ENCODE data around the gene B4GALNT2. TPM values are rescaled to one million over a fixed set of nuclear protein-coding genes. Genes with fewer than 3 reads are reported as not detected.
A peak's percentile ranks its signal among the peaks of the same experiment; 100 is the strongest.
"Not testable (repeated sequence)": the region's sequence is repeated elsewhere in the genome, so short reads cannot be mapped to it uniquely, and the experiment has no call there.

B4GALNT2 gene
- total RNA-seq, 1 donor from 2014 or later = 0.60 TPM

DNA sequence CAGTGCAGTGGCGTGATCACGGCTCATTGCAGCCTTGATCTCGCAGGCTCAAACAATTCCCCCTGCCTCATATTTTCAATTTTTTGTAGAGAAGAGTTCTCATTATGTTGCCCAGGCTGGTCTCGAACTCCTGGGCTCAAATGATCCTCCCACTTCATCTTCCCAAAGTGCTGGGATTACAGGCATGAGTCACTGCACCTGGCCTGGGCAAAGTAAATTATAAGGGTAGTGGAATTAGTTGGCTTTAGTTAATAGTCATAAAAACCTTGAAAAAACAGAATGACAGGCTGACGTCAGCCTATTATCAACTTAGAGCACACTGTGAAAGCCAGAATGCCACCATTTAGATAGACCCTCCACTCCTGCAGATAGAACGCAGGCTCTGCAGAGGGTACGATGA, 43.5 kb upstream of the B4GALNT2 start:
- no peaks in the 10 kb centered on the region for H3K4me1 Mint-ChIP-seq (ENCODE audit: unreplicated experiment)
- H3K9me3 Mint-ChIP-seq = peaks cover 5% of the 10 kb centered on the region
- no peak overlapping the region for H3K27ac Mint-ChIP-seq
- peaks cover 23% of the 10 kb centered on the region for H3K27me3 Mint-ChIP-seq
- no peak overlapping the region for H3K4me3 Mint-ChIP-seq
- peaks cover 3% of the 10 kb centered on the region for H3K36me3 Mint-ChIP-seq
- TF ChIP-seq, protein P1, sequence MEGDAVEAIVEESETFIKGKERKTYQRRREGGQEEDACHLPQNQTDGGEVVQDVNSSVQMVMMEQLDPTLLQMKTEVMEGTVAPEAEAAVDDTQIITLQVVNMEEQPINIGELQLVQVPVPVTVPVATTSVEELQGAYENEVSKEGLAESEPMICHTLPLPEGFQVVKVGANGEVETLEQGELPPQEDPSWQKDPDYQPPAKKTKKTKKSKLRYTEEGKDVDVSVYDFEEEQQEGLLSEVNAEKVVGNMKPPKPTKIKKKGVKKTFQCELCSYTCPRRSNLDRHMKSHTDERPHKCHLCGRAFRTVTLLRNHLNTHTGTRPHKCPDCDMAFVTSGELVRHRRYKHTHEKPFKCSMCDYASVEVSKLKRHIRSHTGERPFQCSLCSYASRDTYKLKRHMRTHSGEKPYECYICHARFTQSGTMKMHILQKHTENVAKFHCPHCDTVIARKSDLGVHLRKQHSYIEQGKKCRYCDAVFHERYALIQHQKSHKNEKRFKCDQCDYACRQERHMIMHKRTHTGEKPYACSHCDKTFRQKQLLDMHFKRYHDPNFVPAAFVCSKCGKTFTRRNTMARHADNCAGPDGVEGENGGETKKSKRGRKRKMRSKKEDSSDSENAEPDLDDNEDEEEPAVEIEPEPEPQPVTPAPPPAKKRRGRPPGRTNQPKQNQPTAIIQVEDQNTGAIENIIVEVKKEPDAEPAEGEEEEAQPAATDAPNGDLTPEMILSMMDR (conservative IDR thresholded peaks at IDR 0.05) = no peak
- no peak for DNase-seq (ENCODE audit: extremely low spot score, unreplicated experiment)

- Mint-ChIP-seq H3K4me3 (no peak overlapping the region), H3K36me3 (peaks cover 3% of the 10 kb centered on the region), H3K4me1 (ENCODE audit: unreplicated experiment) (no peaks in the 10 kb centered on the region), H3K27ac (peak overlapping the region; percentile 77), H3K9me3 (peaks cover 5% of the 10 kb centered on the region), H3K27me3 (peaks cover 12% of the 10 kb centered on the region)
- no peak for DNase-seq (ENCODE audit: extremely low spot score, unreplicated experiment)
- TF ChIP-seq, protein P1 (conservative IDR thresholded peaks at IDR 0.05) = no peak
Measured at GRCh38 chr17:49090878-49091594, 41.5 kb upstream of the B4GALNT2 start.

GRCh38 chr17:49093131-49093530, 39.4 kb upstream of the B4GALNT2 start:
- Mint-ChIP-seq H3K27ac (no peak overlapping the region), H3K4me3 (no peak overlapping the region), H3K36me3 (peaks cover 3% of the 10 kb centered on the region), H3K9me3 (peaks cover 5% of the 10 kb centered on the region), H3K4me1 (ENCODE audit: unreplicated experiment) (no peaks in the 10 kb centered on the region), H3K27me3 (no peaks in the 10 kb centered on the region)
- TF ChIP-seq, protein P1 (conservative IDR thresholded peaks at IDR 0.05) = no peak
- no peak for DNase-seq (ENCODE audit: extremely low spot score, unreplicated experiment)

DNA sequence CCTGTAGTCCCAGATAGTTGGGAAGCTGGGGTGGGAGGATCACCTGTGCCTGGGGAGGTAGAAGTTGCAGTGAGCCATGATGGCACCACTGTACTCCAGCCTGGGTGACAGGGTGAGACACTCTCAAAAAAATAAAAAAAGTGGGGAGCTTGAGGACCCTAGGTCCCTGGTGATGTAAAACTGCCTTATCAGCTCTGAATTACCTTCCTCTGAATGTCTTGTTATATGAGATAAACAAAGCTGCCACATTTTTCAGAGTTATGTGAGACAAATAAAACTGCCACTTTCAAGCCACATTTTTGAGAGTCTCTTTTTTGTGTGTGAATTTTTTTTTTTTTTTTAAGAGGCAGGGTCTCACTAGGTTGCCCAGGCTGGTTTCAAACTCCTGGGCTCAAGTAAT, 32.0 kb upstream of the B4GALNT2 start:
- Mint-ChIP-seq H3K27ac (no peak overlapping the region), H3K4me1 (ENCODE audit: unreplicated experiment) (no peaks in the 10 kb centered on the region), H3K36me3 (no peaks in the 10 kb centered on the region), H3K9me3 (no peaks in the 10 kb centered on the region), H3K4me3 (no peak overlapping the region), H3K27me3 (no peaks in the 10 kb centered on the region)
- TF ChIP-seq, protein P1 (conservative IDR thresholded peaks at IDR 0.05) = no peak
- no peak for DNase-seq (ENCODE audit: extremely low spot score, unreplicated experiment)

- no peak for DNase-seq (ENCODE audit: extremely low spot score, unreplicated experiment)
- Mint-ChIP-seq H3K9me3 (no peaks in the 10 kb centered on the region), H3K36me3 (no peaks in the 10 kb centered on the region), H3K27ac (peak overlapping the region; percentile 19), H3K27me3 (no peaks in the 10 kb centered on the region), H3K4me3 (no peak overlapping the region), H3K4me1 (ENCODE audit: unreplicated experiment) (no peaks in the 10 kb centered on the region)
- TF ChIP-seq, protein P1 (conservative IDR thresholded peaks at IDR 0.05) = no peak
Measured at GRCh38 chr17:49101054-49101534, 31.5 kb upstream of the B4GALNT2 start.

DNA sequence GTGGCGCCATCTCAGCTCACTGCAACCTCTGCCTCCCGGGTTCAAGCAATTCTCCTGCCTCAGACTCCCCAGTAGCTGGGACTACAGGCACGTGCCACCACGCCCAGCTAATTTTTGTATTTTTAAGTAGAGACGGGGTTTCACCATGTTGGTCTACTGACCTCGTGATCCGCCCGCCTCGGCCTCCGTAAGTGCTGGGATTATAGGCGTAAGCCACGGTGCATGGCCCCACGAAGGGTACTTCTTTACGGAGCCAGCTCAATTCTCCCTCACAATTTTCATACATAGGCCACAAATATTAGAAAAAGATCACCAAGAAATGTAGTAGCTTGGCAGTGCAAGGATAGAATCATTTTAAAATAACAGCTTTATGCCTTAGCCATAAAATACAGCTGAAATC, 29.2 kb upstream of the B4GALNT2 start:
- H3K36me3 Mint-ChIP-seq; H3K9me3 Mint-ChIP-seq; DNase-seq (ENCODE audit: extremely low spot score, unreplicated experiment); H3K4me1 Mint-ChIP-seq (ENCODE audit: unreplicated experiment); H3K27me3 Mint-ChIP-seq; H3K27ac Mint-ChIP-seq; H3K4me3 Mint-ChIP-seq: not testable (repeated sequence)

All from type B pancreatic cell (in vitro differentiated cells).